Brain pericyte (primary cell): ENCODE results near the gene INPP5D.
A peak's percentile ranks its signal among the peaks of the same experiment; 100 is the strongest.
"Not testable (repeated sequence)": the region's sequence is repeated elsewhere in the genome, so short reads cannot be mapped to it uniquely, and the experiment has no call there.

Source experiments
- DNase-seq: peaks from one replicate; pipeline ENCODE4 v3.0.0-alpha.2; 2012; ENCODE audit warnings: low read depth, low spot score

INPP5D gene

GRCh38 chr2:233092432-233093165 is 32.5 kb downstream of the INPP5D start:
- no peak for DNase-seq

DNA sequence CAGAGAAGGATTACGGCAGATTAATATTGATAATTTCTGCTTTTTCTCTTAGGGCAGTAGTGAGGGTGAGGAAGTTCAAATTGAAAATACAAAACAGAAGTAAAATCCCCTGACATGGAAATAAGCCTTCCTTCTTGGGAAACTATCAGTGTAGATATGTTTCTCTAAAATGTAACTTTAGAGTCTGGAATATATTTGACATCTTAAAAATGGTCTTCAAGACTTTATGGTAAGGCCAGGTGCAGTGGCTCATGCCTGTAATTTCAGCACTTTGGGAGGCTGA is 33.0 kb downstream of the INPP5D start:
- DNase-seq, result no peak

DNA sequence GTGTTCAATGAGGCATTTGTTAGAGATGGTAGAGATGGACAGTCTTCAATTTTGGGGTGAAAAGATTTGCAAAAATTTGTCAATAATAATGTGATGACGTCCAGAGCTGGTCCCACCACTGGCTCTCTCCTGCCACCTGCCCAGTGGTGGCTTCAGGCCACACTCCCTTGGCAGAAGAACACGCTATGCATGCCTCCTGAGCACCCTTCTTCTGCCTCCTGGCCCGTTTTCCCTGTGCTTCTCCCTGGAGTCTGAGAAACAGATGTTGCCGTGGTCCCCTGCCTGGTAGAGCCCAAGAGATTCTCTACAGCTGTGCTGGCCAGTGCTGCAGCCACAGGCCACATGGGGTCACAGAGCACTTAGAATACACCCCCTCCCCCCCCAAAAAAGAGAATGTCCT is 33.6 kb downstream of the INPP5D start:
- DNase-seq, result no peak

DNA sequence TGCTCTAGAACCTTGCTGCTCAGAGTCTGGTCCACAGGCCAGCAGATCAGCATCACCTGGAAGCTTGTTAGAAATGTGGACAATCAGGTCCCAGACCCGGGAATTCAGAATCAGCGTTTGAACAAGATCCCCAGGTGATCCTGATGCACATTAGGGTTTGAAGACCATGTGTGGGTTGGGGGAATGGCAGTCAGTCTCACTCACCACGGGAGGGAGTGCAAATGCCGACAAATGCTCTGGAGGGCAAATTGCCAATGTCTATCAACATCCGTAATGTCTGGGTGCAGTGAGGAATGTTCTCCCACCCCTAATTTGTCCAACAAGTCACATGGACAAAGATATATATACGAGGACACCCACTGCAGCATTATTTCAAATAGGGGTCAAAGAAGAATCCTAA is 34.5 kb downstream of the INPP5D start:
- DNase-seq, result no peak

DNA sequence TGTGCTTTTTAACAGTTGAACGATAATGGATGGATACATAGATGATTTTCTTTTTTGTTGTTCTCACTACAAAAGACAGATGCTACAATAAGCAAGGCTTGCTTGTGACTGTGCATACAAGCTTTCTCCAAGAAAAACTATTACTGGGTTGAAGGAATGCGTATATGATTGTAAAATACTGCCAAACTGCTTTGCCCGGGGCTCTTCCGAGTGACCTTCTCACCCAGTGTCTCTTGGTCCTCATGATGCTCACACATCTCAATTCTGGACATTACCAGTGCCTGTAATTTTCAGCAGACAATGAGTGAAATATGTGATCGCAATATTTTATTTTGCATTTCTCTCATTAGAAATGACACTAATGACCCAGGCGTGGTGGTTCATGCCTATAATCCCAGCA is 35.9 kb downstream of the INPP5D start:
- DNase-seq, result no peak

DNA sequence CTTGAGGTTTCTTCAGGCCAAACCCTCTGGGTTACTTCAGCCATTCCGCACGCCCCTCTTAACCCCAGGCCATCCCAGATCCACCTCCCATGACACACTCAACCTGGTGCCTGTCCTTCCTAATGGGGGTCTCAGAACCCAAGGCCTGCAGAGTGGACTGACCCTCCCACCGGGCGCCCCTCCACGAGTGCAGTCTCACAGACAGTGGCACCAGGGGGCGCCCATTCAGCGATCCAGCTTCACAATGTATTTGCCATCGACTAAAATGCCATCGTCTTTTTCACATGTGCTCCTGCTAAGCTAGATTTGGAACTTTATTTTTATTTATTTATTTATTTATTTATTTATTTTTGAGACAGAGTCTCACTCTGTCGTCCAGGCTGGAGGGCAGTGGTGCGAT is 38.5 kb downstream of the INPP5D start:
- no peak for DNase-seq

- not testable (repeated sequence) for DNase-seq
These were observed 39.7 kb downstream of the INPP5D start for GRCh38 chr2:233099820-233100191.

- no peak for DNase-seq
These were observed 40.3 kb downstream of the INPP5D start for GRCh38 chr2:233100192-233100998.

DNA sequence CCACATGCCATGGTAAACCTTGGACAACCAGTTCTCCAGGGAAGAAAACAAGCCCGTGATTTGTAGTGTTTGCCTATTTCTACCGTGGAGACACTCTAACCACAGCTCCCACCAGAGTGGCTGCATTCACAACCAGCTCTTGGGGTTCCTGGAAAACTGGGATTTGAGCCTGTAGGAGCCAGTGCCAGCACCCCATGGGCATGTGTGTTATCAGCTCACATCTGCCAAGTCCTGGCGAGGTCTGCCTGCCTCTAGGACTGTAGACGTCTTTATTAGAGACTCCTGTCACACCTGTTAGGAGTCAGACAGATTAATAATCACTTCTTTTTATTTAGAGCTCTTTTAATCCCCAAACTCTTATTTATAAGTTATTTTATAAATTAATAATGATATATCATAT is 41.0 kb downstream of the INPP5D start:
- no peak for DNase-seq

DNA sequence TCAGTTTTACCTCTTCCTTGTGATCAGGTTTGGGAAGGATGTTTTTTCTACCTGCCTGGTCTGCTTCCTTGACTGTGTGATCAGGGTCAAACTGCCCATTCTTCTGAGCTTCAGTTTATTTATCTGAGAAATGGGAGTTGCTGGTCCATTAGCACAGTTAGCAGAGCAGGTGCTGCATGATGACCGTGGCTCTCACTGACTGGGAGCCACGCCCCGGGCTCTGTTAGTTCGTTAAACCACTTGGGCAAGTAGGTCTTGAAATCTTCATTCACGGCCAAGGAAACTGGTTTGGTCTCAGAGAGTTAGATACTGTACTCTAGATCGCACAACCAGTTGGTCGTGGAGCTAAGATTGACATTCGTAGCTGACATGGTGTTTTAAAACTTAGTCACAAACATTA is 41.7 kb downstream of the INPP5D start:
- DNase-seq, result no peak

- no peak for DNase-seq
These were observed 45.2 kb downstream of the INPP5D start for GRCh38 chr2:233105156-233105895.

- DNase-seq, result no peak
These were observed 45.8 kb downstream of the INPP5D start for GRCh38 chr2:233105930-233106329.

DNA sequence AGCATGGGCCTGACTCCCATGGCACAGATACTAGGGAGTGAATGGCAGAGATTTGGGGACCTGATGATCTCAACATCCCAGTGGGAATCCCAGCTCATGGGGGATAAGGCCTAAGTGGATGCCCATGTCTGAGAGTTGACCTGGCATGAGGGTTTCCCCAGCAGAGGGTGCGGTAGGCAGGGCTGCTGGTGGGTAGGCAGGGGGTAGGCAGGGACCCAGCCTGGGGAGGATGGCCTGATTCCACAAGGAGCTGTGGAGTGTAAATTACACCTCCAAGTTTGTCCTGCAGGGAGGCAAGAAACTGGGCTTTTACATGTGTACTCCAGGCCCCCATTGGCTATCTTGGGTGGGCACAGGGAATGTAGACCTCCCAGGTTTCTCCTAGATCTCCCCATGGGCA is 46.9 kb downstream of the INPP5D start:
- no peak for DNase-seq

- DNase-seq, result no peak
These were observed 47.7 kb downstream of the INPP5D start for GRCh38 chr2:233107831-233108300.

DNA sequence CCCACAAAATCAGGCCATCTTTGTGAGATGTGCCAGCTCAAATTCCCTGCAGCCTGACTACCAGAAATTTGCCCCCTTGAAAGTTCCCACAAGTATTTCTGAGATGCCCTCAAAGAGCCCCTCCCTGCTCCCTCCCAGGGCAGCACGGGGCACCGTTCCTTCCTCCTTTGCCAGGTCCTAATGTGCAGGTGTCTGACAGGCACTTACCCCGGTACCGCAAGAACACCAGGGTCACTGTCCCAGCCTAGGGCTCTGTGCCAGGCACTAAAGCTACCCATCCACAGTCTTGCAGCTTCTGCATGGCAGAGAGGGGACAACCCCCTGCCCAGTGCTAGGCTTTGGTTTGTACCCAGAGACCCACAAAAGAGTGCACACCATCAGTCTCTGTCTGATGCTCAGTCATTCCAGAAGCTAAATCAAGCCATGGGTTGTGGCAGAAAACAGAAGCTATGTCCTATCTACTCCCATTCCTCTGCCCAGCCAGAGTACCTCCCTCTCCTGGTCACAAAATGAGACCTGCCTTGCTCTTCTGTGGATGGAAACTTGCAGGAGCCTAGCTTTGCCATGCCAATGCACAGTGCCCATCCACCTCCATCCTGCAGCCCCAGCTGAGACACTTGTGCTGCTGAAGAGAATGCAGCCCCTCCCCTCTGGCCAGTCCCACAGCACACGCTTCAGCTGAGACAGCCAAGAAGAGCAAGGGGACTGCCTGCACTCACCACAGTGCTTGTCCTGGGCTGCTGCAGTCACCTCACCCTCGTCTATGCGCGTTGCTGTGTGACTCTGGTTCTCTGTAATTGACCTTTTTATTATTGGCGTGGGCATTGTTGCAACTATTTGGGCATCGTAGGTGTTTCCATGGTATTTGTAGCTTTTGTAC is 48.7 kb downstream of the INPP5D start:
- no peak for DNase-seq

DNA sequence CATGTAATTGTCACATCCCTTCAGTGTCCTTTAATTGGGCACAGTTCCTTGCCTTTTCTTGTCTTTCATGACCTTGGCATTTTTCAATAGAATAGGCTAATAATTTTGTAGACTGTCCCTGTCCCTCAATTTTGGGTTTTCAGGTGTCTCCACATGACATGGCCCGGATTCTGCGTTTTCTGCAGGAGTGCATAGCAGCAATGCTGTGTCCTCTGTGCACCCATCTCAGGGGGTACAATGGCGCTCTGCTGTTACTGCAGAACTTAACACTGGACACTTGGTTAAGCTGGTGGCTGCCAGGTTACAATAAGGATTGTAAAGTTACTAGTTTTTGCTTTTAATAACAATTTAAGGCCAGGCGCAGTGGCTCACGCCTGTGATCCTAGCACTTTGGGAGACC is 51.3 kb downstream of the INPP5D start:
- no peak for DNase-seq

DNA sequence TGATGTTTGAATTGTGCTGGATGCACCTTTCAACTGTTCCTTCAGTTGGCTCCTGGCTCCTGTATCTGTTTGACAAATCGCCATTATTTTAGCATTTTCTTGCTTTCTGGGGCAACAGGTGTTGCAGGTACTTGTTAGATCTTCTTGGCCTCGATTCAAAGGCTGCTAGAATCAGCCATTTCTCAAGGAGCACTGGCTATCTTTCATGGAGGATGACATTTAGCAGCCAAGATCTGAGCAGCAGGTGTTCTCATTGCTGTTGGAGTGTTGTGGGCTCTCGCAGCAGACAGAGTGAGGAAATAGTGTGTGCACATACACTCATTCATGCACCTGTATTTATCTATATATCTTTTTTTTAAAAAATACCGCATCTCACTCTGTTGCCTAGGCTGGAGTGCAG is 52.2 kb downstream of the INPP5D start:
- DNase-seq, result no peak

- DNase-seq, result no peak
These were observed 52.8 kb downstream of the INPP5D start for GRCh38 chr2:233112776-233113452.

- DNase-seq, result peak; percentile 77
These were observed 54.3 kb downstream of the INPP5D start for GRCh38 chr2:233114421-233114861.

- no peak for DNase-seq
These were observed 55.0 kb downstream of the INPP5D start for GRCh38 chr2:233115121-233115520.

GRCh38 chr2:233115741-233116140 is 55.6 kb downstream of the INPP5D start:
- DNase-seq, result peak; percentile 15
